ENCODE data around the gene TOP1.

Gene TOP1

GRCh38 chr20:41145317-41145716, 116.7 kb downstream of the TOP1 start:
- no peak for DNase-seq (ENCODE audit: low read depth in 2 of 2)

- DNase-seq (ENCODE audit: low read depth in 2 of 2) = no peak
Observed at GRCh38 chr20:41145821-41146620, 117.4 kb downstream of the TOP1 start.

- no peak for DNase-seq (ENCODE audit: low read depth in 2 of 2)
Observed at GRCh38 chr20:41147767-41148191, 119.2 kb downstream of the TOP1 start.

GRCh38 chr20:41148942-41149341, 120.3 kb downstream of the TOP1 start:
- no peak for DNase-seq (ENCODE audit: low read depth in 2 of 2)

- no peak for DNase-seq (ENCODE audit: low read depth in 2 of 2)
Observed at GRCh38 chr20:41150664-41151063, 122.0 kb downstream of the TOP1 start.

GRCh38 chr20:41151134-41151869, 122.7 kb downstream of the TOP1 start:
- DNase-seq (ENCODE audit: low read depth in 2 of 2) = no peak

GRCh38 chr20:41152108-41152757, 123.6 kb downstream of the TOP1 start:
- no peak for DNase-seq (ENCODE audit: low read depth in 2 of 2)

- no peak for DNase-seq (ENCODE audit: low read depth in 2 of 2)
Observed at GRCh38 chr20:41154436-41155176, 126.0 kb downstream of the TOP1 start.

GRCh38 chr20:41155261-41155660, 126.6 kb downstream of the TOP1 start:
- DNase-seq (ENCODE audit: low read depth in 2 of 2) = no peak

GRCh38 chr20:41158082-41158625, 129.5 kb downstream of the TOP1 start:
- DNase-seq (ENCODE audit: low read depth in 2 of 2) = no peak

GRCh38 chr20:41159547-41159946, 130.9 kb downstream of the TOP1 start:
- no peak for DNase-seq (ENCODE audit: low read depth in 2 of 2)

GRCh38 chr20:41160686-41161085, 132.1 kb downstream of the TOP1 start:
- no peak for DNase-seq (ENCODE audit: low read depth in 2 of 2)

GRCh38 chr20:41161886-41162285, 133.3 kb downstream of the TOP1 start:
- DNase-seq (ENCODE audit: low read depth in 2 of 2) = no peak

- DNase-seq (ENCODE audit: low read depth in 2 of 2) = no peak
Observed at GRCh38 chr20:41162396-41162795, 133.8 kb downstream of the TOP1 start.

GRCh38 chr20:41163821-41164220, 135.2 kb downstream of the TOP1 start:
- no peak for DNase-seq (ENCODE audit: low read depth in 2 of 2)

GRCh38 chr20:41165001-41165882, 136.6 kb downstream of the TOP1 start:
- no peak for DNase-seq (ENCODE audit: low read depth in 2 of 2)

- no peak for DNase-seq (ENCODE audit: low read depth in 2 of 2)
Observed at GRCh38 chr20:41166201-41167117, 137.8 kb downstream of the TOP1 start.

GRCh38 chr20:41167118-41167470, 138.5 kb downstream of the TOP1 start:
- no peak for DNase-seq (ENCODE audit: low read depth in 2 of 2)

- no peak for DNase-seq (ENCODE audit: low read depth in 2 of 2)
Observed at GRCh38 chr20:41167481-41168253, 139.0 kb downstream of the TOP1 start.

Measured in stimulated activated CD4-positive, alpha-beta T cell treated with anti-CD3 and anti-CD28 coated beads, Interleukin-1b, Interleukin-23, amount 100 ng/mL, for 1 hour (primary cell).